ENCODE results near the gene CIAO1.

- TF ChIP-seq, protein P1, sequence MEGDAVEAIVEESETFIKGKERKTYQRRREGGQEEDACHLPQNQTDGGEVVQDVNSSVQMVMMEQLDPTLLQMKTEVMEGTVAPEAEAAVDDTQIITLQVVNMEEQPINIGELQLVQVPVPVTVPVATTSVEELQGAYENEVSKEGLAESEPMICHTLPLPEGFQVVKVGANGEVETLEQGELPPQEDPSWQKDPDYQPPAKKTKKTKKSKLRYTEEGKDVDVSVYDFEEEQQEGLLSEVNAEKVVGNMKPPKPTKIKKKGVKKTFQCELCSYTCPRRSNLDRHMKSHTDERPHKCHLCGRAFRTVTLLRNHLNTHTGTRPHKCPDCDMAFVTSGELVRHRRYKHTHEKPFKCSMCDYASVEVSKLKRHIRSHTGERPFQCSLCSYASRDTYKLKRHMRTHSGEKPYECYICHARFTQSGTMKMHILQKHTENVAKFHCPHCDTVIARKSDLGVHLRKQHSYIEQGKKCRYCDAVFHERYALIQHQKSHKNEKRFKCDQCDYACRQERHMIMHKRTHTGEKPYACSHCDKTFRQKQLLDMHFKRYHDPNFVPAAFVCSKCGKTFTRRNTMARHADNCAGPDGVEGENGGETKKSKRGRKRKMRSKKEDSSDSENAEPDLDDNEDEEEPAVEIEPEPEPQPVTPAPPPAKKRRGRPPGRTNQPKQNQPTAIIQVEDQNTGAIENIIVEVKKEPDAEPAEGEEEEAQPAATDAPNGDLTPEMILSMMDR (conservative IDR thresholded peaks at IDR 0.05; ENCODE audit: low read length) = no peak
- TF ChIP-seq EZH2phosphoT487 (IDR thresholded peaks at IDR 0.05; ENCODE audit: borderline replicate concordance) = no peak
Observed at GRCh38 chr2:96256611-96257113, 9.4 kb upstream of the CIAO1 start.

All from Loucy (cell line).